B cell (primary cell): ENCODE data around the gene C10orf53.

Experiments used
- EZH2 ChIP-seq: IDR thresholded peaks from 2 replicates; pipeline ENCODE4 v1.6.1; 2012; ENCODE audit warnings: borderline replicate concordance, low read depth, mild to moderate bottlenecking, moderate library complexity, low read length; ENCODE audit not compliant: insufficient read depth, poor library complexity, severe bottlenecking
- TF ChIP-seq, protein P1 (sequence below): fragments of 200-600 bp; IDR thresholded peaks from one replicate; pipeline ENCODE4 v1.8.0; 2022; ENCODE audit warnings: antibody characterized with exemption, mild to moderate bottlenecking

DNA sequence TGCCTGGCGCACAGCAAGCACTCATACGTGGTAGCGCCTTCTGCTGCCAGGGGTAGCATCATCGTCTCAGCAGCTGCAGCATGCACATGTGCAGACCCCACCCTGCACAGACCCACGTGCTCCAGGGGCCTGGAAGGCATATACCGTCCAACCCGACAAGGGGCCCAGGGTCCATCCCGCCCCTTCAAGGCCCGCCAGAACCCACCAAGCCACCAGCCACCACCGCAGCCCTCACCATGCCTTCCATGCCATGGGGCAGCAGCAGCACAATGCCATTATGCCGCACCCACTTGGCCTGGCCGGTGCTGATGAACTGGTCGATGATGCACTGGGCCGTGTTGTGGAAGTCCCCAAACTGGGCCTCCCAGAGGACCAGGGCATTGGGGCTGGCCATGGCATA is 60.0 kb downstream of the C10orf53 start:
- TF ChIP-seq, protein P1, sequence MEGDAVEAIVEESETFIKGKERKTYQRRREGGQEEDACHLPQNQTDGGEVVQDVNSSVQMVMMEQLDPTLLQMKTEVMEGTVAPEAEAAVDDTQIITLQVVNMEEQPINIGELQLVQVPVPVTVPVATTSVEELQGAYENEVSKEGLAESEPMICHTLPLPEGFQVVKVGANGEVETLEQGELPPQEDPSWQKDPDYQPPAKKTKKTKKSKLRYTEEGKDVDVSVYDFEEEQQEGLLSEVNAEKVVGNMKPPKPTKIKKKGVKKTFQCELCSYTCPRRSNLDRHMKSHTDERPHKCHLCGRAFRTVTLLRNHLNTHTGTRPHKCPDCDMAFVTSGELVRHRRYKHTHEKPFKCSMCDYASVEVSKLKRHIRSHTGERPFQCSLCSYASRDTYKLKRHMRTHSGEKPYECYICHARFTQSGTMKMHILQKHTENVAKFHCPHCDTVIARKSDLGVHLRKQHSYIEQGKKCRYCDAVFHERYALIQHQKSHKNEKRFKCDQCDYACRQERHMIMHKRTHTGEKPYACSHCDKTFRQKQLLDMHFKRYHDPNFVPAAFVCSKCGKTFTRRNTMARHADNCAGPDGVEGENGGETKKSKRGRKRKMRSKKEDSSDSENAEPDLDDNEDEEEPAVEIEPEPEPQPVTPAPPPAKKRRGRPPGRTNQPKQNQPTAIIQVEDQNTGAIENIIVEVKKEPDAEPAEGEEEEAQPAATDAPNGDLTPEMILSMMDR, result no peak
- TF ChIP-seq EZH2, result no peak
